SIG-M5 (cell line): ENCODE data around the gene EFL1.
"Not testable (repeated sequence)": the region's sequence is repeated elsewhere in the genome, so short reads cannot be mapped to it uniquely, and the experiment has no call there.

Experiments used
- DNase-seq: peaks from one replicate; lab custom pipeline; 2025; lab: John Stamatoyannopoulos, UW

Gene EFL1

GRCh38 chr15:82197733-82198594 lies 64.6 kb downstream of the EFL1 start:
- no peak for DNase-seq

GRCh38 chr15:82196353-82196752 lies 66.2 kb downstream of the EFL1 start:
- no peak for DNase-seq

DNA sequence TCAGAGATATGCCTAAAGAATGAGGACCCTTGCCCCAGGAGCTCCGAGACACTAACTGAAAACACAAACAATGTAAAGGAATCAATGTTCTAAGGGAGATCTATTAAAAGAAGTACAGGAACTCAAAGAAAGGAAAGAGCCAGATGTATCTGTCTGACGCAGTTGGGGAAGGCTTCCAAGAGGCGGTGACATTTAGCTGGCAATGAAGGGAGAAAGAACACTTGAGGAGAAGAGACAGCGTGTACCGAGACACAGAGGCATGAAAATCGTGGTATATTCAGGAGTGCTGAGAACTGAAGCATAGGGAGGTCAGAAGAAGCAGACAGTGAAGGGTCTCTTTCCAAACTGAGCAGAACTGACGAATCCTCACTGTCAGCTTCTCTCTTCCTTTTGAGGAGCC lies 66.7 kb downstream of the EFL1 start:
- not testable (repeated sequence) for DNase-seq

DNA sequence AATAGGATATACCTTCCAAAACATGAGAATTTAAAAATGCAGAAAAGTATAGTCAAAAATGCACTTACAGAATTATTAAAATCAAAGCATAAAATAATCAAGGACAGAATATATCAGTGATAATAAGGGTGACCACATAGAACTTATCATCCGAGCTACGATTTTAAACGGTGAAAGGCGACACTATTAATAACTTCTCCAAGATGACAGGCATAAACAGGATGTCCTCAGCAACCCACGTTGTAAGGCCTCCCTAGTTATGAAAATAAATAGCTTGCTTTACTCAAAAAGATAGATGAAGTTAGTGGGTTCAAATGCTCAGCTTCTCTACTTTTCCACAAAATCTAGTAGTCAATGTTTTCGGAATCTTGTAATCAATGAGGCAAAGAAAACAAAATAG lies 68.0 kb downstream of the EFL1 start:
- not testable (repeated sequence) for DNase-seq

- not testable (repeated sequence) for DNase-seq
Observed at GRCh38 chr15:82193435-82193834, 69.1 kb downstream of the EFL1 start.

DNA sequence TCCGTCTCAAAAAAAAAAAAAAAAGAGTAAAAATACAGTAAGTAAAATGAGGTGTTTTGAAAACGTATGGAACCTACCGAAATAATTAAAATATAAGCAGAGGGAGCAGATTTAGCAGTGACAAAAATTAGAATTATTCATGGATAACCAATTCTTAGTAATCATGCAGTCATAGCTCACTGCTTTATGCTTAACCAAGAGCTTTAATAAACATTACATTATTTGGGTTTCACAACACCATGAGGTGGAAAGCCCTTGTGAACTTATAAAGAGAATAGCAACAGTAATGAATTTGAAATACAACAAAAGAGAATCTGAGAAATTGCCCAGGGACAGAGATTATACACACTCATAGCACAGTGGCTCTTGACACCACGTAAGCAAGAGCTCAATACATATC lies 70.1 kb downstream of the EFL1 start:
- not testable (repeated sequence) for DNase-seq

DNA sequence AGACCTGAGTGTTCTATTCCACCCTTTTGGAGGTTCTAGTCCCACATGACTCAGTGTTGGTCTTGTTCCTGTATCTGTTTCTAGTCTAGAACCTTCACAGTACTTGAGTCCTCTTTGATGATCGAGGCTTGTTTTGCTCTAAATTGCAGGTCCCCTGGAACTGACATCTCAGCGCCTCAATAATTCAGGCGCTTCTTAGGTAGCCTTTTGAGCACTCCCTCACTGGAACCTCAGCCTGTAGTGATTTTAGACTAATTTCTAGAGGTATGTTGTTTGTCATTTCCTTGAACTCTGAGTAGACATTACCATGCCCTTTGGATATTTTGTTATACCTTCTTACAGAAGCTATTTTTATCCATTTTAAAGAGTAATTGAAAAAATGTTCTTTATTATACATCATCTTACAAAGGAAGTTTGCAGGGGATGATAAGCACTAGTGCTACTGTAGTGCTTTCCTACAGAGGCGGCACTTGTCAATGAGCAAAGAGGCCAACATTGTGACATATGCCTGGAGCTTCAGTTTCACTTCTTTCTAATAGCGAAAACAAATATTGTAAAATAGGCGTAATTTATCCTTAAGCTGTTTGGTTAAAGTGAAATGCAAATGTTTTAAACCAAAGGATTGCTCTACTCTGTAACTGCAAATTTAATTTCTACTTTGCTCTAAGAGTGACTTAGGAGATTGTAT lies 75.7 kb downstream of the EFL1 start:
- no peak for DNase-seq

DNA sequence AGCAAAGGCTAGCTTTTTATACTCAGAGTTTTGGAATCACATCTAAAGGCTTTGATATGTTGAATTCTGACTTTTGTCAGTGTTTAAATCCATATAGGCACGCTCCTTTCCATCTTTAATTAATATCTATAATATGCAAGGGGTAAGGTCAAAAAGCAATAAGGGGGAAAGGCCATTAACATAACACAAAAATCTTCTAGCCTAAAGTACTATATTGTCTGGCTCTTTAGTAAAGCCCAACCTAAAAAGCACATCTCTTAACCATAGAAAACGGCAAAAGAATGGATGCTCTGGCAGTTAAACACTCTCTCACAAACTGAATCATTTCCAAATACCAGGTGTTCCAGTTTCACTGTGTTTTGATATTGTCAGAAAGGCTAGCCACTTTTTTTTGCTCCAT lies 76.4 kb downstream of the EFL1 start:
- no peak for DNase-seq

- no peak for DNase-seq
Observed at GRCh38 chr15:82184776-82185175, 77.8 kb downstream of the EFL1 start.

- no peak for DNase-seq
Observed at GRCh38 chr15:82184355-82184754, 78.2 kb downstream of the EFL1 start.

GRCh38 chr15:82183121-82184031 lies 79.2 kb downstream of the EFL1 start:
- no peak for DNase-seq

DNA sequence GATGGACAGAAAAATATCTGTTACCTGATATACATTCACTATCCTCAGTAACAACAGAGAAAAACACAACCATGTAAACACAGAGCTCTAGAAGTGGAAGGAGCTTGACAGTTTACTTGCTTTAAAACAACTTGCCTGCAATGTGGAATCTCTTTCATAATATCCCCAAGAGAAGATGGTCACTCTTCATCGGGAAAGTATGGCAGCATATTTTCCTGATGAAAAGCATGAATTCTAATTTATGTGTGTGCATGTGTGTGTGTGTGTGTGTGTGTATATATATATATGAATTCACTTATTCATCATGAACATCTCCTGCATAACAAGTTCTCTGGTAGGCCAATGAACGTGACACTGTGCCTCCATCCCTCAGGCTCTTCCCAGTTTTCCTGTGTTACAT lies 81.2 kb downstream of the EFL1 start:
- no peak for DNase-seq

DNA sequence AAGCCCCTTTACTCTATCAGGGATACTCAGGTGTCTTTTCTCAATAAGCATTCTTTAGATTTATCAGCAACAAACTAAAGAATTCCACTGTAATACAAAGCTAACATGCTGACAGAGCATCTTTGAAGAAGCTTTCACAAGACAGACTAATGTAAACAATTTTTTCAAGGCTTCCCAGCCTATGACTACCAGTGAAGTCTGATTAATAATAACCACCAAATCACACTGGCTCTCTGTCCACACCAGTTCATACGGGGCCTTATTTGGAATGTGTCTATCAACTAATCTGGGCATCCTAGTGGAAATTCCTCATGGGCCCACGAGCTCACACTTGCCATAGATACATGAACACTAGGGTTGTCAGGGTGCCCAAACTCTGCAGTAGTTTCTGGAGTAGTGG lies 84.5 kb downstream of the EFL1 start:
- no peak for DNase-seq

DNA sequence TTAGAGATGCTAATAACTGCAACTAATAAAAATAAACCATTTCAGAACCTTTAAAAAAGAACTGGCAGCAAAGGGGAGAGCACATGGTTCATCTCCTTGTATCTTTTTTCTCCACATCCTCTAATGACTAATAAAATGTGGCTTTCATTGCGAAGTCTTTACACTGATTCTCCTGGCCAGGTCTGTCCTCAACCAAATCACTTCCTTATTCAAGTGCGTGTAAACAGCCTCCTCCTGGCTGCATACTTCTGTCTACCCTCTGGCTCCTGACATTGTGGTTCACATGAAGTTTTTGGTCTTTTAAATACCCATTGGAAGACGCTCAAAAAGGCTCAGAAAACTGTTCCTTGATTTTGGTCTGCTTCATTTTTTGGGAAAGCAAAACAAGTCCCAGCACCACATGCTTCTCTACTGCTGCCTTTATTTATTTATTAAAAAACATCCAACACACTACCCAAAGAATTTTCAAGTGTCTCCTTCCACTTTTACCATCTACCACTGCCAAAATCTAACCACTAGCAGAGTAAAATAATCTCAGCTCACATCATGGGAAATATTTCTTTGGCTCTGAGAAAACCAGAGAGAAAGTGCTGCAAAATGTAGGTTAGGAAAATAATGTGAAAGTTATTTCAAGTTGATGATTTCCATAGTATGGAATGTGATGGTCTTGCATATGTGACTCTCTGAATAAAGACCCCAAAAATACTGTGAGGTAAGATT lies 85.1 kb downstream of the EFL1 start:
- no peak for DNase-seq

DNA sequence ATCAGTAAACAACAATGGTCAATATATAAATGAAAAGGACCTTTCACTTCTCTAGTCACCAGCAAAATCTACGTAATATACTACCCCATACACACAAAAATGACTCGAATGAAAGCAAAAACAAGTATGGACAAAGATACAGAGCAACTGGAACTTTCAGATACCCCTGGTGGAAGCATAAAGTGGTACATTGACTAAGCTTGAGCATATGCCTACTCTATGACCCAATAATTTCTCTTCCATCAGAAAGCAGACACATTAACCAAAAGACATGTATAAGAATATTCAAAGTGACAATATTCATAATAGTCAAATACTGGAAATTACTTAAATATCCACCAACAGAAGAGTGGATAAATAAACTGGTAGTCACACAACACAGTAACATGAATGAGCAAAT lies 86.0 kb downstream of the EFL1 start:
- DNase-seq = no peak

DNA sequence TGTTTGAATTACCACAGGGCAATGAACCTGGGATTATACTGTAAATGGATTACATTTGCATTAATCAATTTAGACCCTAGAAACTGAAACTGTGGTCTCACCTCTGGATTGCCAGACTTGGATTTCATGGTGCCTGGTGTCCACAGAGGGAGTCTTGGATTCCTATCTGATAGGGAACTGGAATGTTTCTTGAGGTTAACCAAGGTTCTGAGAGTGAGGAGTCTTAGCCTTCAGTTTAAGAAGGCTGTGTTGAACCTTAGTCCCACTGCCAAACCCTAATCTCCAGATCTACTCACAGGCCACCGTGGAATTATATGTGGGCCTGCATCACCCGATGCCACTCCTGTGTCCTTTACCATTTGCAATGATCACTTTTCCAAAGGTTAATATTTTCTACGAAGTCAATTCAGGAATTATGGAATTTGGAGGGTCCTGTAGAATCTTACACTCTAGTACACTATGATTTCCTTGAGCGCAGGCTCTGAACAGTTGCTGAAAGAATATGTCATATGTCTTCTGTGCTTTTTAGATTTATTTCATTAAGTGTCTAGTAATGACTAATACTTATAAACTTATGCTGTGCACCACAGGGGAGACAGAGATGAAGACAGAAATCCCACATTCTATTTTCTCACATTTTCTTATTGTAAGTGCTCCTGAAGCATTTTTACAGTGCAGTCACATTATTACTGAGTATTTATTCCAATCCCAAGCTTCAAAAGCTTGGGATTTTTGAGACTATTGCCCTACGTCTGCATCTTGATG lies 87.9 kb downstream of the EFL1 start:
- no peak for DNase-seq

GRCh38 chr15:82173108-82173507 lies 89.4 kb downstream of the EFL1 start:
- DNase-seq = no peak

GRCh38 chr15:82172506-82172905 lies 90.0 kb downstream of the EFL1 start:
- DNase-seq = no peak

- DNase-seq = no peak
Observed at GRCh38 chr15:82168757-82169156, 93.8 kb downstream of the EFL1 start.

DNA sequence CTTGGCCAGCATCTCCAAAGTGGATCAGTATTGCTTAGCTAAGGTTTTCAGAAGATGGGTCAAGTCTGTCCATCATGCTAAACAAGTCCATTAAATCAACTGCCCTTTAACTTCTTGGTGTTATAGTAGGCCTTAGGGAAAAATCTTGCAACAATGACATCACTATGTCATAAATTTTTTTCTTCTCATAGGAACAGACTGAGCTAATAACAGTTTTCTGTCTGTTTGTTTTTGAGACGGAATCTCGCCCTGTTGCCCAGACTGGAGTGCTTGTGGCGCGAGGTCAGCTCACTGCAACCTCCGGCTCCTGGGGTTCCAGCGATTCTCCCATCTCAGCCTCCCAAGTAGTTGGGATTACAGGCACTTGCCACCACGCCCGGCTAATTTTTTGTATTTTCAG lies 94.2 kb downstream of the EFL1 start:
- DNase-seq = no peak

GRCh38 chr15:82165948-82166376 lies 96.6 kb downstream of the EFL1 start:
- no peak for DNase-seq
